Osteoblast (primary cell): ENCODE measurements around the gene ABHD10. TPM values are rescaled to one million over a fixed set of nuclear protein-coding genes. Genes with fewer than 3 reads are reported as not detected.

Experiments
- DNase-seq: peaks from one replicate; pipeline ENCODE4 v3.0.0; 2011; ENCODE audit warnings: low spot score, mixed read lengths; ENCODE audit not compliant: insufficient read length; ENCODE audit errors: missing footprints
- H2AFZ ChIP-seq: 2 replicates; pipeline ENCODE4 v1.6.0; 2011; ENCODE audit warnings: mild to moderate bottlenecking, low read length
- H3K27ac ChIP-seq: 2 replicates; pipeline ENCODE4 v1.5.1; 2011; ENCODE audit warnings: mild to moderate bottlenecking, low read depth, low read length, moderate library complexity
- H3K27me3 ChIP-seq: 2 replicates; pipeline ENCODE4 v1.6.0; 2012; ENCODE audit warnings: mild to moderate bottlenecking, control low read depth, inconsistent platforms, low read length, moderate library complexity; ENCODE audit not compliant: insufficient read depth
- H3K36me3 ChIP-seq: 2 replicates; pipeline ENCODE4 v1.5.1; 2011; ENCODE audit warnings: mild to moderate bottlenecking, low read length, control low read depth, moderate library complexity; ENCODE audit not compliant: insufficient read depth
- H3K4me1 ChIP-seq: 2 replicates; pipeline ENCODE4 v1.5.1; 2011; ENCODE audit warnings: mild to moderate bottlenecking, low read length, control low read depth, moderate library complexity; ENCODE audit not compliant: insufficient read depth
- H3K4me2 ChIP-seq: 2 replicates; pipeline ENCODE4 v1.6.0; 2011; ENCODE audit warnings: mild to moderate bottlenecking, low read length; ENCODE audit not compliant: insufficient read depth
- H3K4me3 ChIP-seq: fragments of 200-600 bp; sonication (generic); 3 replicates; pipeline ENCODE4 v1.5.1; 2012; ENCODE audit warnings: mild to moderate bottlenecking, low read length, inconsistent platforms; ENCODE audit not compliant: insufficient read depth
- H3K79me2 ChIP-seq: 2 replicates; pipeline ENCODE4 v1.6.0; 2012; ENCODE audit warnings: mild to moderate bottlenecking, low read length, control low read depth, inconsistent platforms; ENCODE audit not compliant: insufficient read depth
- H3K9me3 ChIP-seq: 2 replicates; pipeline ENCODE4 v1.5.1; 2011; ENCODE audit warnings: low read depth, low read length, control low read depth
- H4K20me1 ChIP-seq: 2 replicates; pipeline ENCODE4 v1.6.0; 2012; ENCODE audit warnings: mild to moderate bottlenecking, low read length, control low read depth; ENCODE audit not compliant: insufficient read depth
- total RNA-seq: library from RNA; depleted of rRNA; stranded (reverse); fragments of >200 nt; gene quantifications from 2 replicates; pipeline ENCODE4 v1.2.3, GENCODE V29; 2012
- TF ChIP-seq, protein P1 (sequence below): IDR thresholded peaks from 2 replicates; pipeline ENCODE4 v1.5.1; 2011; ENCODE audit warnings: mild to moderate bottlenecking, low read depth, low read length, moderate library complexity; ENCODE audit errors: extremely low read depth

Gene ABHD10
- total RNA-seq, 1 donor = 22.8 TPM

DNA sequence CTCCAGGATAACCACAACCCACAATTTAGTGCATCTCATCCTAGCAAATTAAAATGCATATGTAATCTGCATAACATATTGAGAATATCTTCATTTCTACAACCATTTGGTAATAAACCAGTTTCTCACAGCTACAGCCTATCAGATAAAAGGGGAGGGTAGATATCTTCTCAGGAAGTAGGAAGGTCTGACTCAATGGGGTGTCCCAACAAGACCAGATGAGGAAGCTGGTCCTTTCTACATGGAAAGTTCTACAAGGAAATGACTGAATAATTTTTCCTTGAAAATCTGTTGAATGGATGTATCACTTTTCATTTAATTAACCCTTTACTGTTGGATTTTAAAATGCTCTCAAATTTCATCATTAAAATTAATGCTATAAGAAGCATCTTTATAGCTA, 38.3 kb downstream of the ABHD10 start:
- Histone ChIP-seq H3K27me3 (no peaks in the 10 kb centered on the region), H3K4me1 (peaks cover 10% of the 10 kb centered on the region), H3K36me3 (no peaks in the 10 kb centered on the region), H3K4me2 (no peak overlapping the region), H2AFZ (no peak overlapping the region), H4K20me1 (no peaks in the 10 kb centered on the region), H3K27ac (no peak overlapping the region), H3K79me2 (no peaks in the 10 kb centered on the region), H3K9me3 (no peaks in the 10 kb centered on the region), H3K4me3 (no peak overlapping the region)
- TF ChIP-seq, protein P1, sequence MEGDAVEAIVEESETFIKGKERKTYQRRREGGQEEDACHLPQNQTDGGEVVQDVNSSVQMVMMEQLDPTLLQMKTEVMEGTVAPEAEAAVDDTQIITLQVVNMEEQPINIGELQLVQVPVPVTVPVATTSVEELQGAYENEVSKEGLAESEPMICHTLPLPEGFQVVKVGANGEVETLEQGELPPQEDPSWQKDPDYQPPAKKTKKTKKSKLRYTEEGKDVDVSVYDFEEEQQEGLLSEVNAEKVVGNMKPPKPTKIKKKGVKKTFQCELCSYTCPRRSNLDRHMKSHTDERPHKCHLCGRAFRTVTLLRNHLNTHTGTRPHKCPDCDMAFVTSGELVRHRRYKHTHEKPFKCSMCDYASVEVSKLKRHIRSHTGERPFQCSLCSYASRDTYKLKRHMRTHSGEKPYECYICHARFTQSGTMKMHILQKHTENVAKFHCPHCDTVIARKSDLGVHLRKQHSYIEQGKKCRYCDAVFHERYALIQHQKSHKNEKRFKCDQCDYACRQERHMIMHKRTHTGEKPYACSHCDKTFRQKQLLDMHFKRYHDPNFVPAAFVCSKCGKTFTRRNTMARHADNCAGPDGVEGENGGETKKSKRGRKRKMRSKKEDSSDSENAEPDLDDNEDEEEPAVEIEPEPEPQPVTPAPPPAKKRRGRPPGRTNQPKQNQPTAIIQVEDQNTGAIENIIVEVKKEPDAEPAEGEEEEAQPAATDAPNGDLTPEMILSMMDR = no peak
- DNase-seq = no peak

DNA sequence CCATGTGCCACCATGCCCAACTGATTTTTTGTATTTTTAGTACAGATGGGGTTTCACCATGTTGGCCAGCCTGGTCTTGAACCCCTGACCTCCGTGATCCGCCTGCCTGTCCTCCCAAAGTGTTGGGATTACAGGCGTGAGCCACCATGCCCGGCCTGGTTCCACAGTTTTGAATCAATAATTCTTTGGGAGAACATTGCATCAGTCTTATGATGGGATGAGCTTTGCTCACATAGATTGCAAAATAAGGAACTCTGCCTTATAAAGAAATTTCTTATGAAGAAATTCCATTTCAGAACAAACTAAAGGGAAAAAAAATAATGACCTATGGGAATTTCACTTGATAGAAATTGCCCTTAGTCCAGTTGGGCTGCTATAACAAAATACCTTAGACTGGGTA, 39.9 kb downstream of the ABHD10 start:
- no peak for DNase-seq
- Histone ChIP-seq H3K4me2 (no peak overlapping the region), H3K4me1 (peaks cover 4% of the 10 kb centered on the region), H3K9me3 (no peaks in the 10 kb centered on the region), H3K36me3 (no peaks in the 10 kb centered on the region), H3K27ac (no peak overlapping the region), H3K79me2 (no peaks in the 10 kb centered on the region), H3K27me3 (no peaks in the 10 kb centered on the region), H3K4me3 (no peak overlapping the region), H4K20me1 (no peaks in the 10 kb centered on the region), H2AFZ (no peak overlapping the region)
- TF ChIP-seq, protein P1 = no peak

DNA sequence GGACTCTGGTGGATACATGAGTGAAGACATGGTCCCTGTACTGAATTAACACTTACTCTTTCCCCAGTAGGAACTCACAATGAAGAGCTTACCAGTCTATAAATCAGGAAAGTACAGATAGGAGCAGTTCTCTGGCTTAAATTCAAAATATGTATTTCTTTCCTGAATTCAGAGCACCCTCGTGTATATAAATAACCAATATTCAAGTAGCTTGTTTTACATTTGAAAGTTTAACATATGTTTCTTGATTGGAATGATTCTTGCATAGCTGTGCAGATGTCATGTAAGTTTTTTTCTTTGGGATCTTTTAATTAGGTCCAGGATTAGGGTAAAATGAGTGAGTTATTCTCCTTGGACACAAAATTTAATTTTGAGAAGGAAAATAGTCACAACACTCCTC, 40.9 kb downstream of the ABHD10 start:
- Histone ChIP-seq H3K4me2 (no peak overlapping the region), H3K27ac (no peak overlapping the region), H3K79me2 (no peaks in the 10 kb centered on the region), H3K27me3 (no peaks in the 10 kb centered on the region), H3K4me1 (no peaks in the 10 kb centered on the region), H3K36me3 (no peaks in the 10 kb centered on the region), H4K20me1 (no peaks in the 10 kb centered on the region), H3K9me3 (no peaks in the 10 kb centered on the region), H3K4me3 (no peak overlapping the region), H2AFZ (no peak overlapping the region)
- no peak for DNase-seq
- TF ChIP-seq, protein P1 = no peak

DNA sequence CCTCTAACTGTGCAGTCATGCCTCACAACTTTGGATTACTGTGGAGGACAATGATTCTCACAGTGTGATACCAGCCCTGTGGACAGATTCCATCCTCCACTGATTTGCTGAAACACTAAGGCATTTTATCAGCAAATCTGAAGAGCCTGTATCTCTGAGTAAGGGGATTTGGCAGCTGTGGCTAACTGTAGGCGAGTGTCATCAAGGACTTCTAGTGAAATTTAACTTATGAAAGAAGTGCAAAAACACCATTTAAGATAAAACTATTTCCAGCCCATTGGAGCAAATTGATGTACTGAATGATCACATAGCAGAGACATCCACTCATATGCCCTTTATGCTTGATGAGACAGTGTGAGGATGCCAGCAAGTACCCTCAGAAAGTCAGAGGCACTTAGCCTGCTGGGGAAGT, 41.9 kb downstream of the ABHD10 start:
- no peak overlapping the region for H3K4me2 ChIP-seq
- no peak for DNase-seq
- no peak overlapping the region for H3K4me3 ChIP-seq
- H3K27me3 ChIP-seq = no peaks in the 10 kb centered on the region
- no peaks in the 10 kb centered on the region for H4K20me1 ChIP-seq
- H3K4me1 ChIP-seq = no peaks in the 10 kb centered on the region
- no peaks in the 10 kb centered on the region for H3K36me3 ChIP-seq
- no peaks in the 10 kb centered on the region for H3K79me2 ChIP-seq
- H3K9me3 ChIP-seq = no peaks in the 10 kb centered on the region
- TF ChIP-seq, protein P1 = no peak
- H3K27ac ChIP-seq = no peak overlapping the region
- H2AFZ ChIP-seq = no peak overlapping the region
